T-helper 1 cell (primary cell): ENCODE results near the gene DSP.

Experiments used
- DNase-seq, 5 donors: peaks; one replicate each; pipeline ENCODE4 v3.0.0-alpha.2; 2012 to 2020
- total RNA-seq, 4 donors: gene quantifications; one replicate each; lab custom pipeline; 2026; lab: John Stamatoyannopoulos, UW

The DSP gene
- total RNA-seq, result 0 to 0.39 (median 0.08) reads per million in 4 donors

GRCh38 chr6:7541175-7542064 is at the start of gene DSP:
Gene DSP (plus strand): TSS chr6:7541671. CDS start chr6:7541916, 245 bp downstream.
- no peak for DNase-seq

- DNase-seq, result no peak
These were observed 47.6 kb upstream of the DSP start for GRCh38 chr6:7493866-7494265.

GRCh38 chr6:7494638-7495037 is 46.8 kb upstream of the DSP start:
- DNase-seq, result no peak

GRCh38 chr6:7496266-7496875 is 45.1 kb upstream of the DSP start:
- DNase-seq, result no peak

- DNase-seq, result no peak
These were observed 40.7 kb upstream of the DSP start for GRCh38 chr6:7500752-7501282.

- DNase-seq, result no peak
These were observed 38.7 kb upstream of the DSP start for GRCh38 chr6:7502743-7503142.

- no peak for DNase-seq
These were observed 37.4 kb upstream of the DSP start for GRCh38 chr6:7504041-7504440.

- no peak for DNase-seq
These were observed 36.2 kb upstream of the DSP start for GRCh38 chr6:7505189-7505699.

- DNase-seq, result no peak
These were observed 33.9 kb upstream of the DSP start for GRCh38 chr6:7507600-7507999.

- no peak for DNase-seq
These were observed 29.2 kb upstream of the DSP start for GRCh38 chr6:7512320-7512719.

GRCh38 chr6:7513529-7513928 is 27.9 kb upstream of the DSP start:
- no peak for DNase-seq

GRCh38 chr6:7515363-7515762 is 26.1 kb upstream of the DSP start:
- DNase-seq, result no peak

- DNase-seq, result no peak
These were observed 22.6 kb upstream of the DSP start for GRCh38 chr6:7518877-7519276.

GRCh38 chr6:7522873-7523272 is 18.6 kb upstream of the DSP start:
- no peak for DNase-seq

- DNase-seq, result no peak
These were observed 17.5 kb upstream of the DSP start for GRCh38 chr6:7523922-7524321.

GRCh38 chr6:7526755-7527154 is 14.7 kb upstream of the DSP start:
- no peak for DNase-seq

- no peak for DNase-seq
These were observed 12.9 kb upstream of the DSP start for GRCh38 chr6:7528565-7528964.

- DNase-seq, result no peak
These were observed 12.3 kb upstream of the DSP start for GRCh38 chr6:7529141-7529540.

GRCh38 chr6:7532232-7532631 is 9.2 kb upstream of the DSP start:
- DNase-seq, result no peak

GRCh38 chr6:7532821-7533220 is 8.7 kb upstream of the DSP start:
- no peak for DNase-seq

GRCh38 chr6:7534192-7534591 is 7.3 kb upstream of the DSP start:
- DNase-seq, result no peak

- DNase-seq, result no peak
These were observed 6.0 kb upstream of the DSP start for GRCh38 chr6:7535498-7535897.

- DNase-seq, result no peak
These were observed 3.8 kb upstream of the DSP start for GRCh38 chr6:7537565-7538174.
